HEK293T (cell line): Measurements from ENCODE around the gene ANGPTL7.

ENCODE experiments used
- CTBP1 ChIP-seq: fragments of 450-650 bp; IDR thresholded peaks from 2 replicates; pipeline ENCODE4 v1.6.1; 2016; ENCODE audit warnings: borderline replicate concordance
- FOXK2 ChIP-seq: fragments of 450-650 bp; IDR thresholded peaks from 2 replicates; pipeline ENCODE4 v1.6.1; 2016; ENCODE audit warnings: mild to moderate bottlenecking
- LEF1 ChIP-seq: fragments of 450-650 bp; IDR thresholded peaks from 2 replicates; pipeline ENCODE4 v1.6.1; 2017; ENCODE audit warnings: mild to moderate bottlenecking, borderline replicate concordance
- ZNF384 ChIP-seq: fragments of 450-650 bp; IDR thresholded peaks from 2 replicates; pipeline ENCODE4 v1.6.1; 2016

DNA sequence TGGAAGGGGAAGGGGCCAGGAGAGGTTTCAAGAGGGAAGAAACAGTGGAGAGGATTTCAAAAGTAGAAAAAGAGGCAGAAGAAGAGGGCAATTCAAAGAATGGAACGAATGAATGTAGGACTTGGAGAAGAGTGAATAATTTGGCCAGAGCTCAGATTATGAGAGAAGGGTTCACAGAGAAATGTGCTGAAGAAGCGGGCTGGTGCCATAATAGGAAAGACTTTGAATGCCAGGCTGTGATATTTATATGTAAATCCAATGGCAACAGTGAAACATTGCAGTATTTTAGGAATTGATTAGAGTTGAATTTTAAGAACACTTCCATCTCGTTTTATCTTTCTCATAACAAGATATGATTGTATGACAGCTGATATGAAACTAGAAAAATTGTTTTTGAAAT is 36.0 kb upstream of the ANGPTL7 start:
- TF ChIP-seq CTBP1 (no peak), FOXK2 (no peak), ZNF384 (no peak), LEF1 (no peak)
